Suprapubic skin (tissue), 4 donors: Measurements from ENCODE around the gene RAB8A. TPM values are rescaled to one million over a fixed set of nuclear protein-coding genes. Genes with fewer than 3 reads are reported as not detected.

Experiments used
- DNase-seq, 2 donors: peaks; one replicate each; pipeline ENCODE4 v3.0.0-alpha.2; 2019; ENCODE audit warnings: low spot score in 2 of 2
- H3K27ac ChIP-seq: fragments of 200-600 bp; sonication (generic); one replicate; pipeline ENCODE4 v1.5.1; 2019
- H3K27me3 ChIP-seq: fragments of 200-600 bp; sonication (generic); one replicate; pipeline ENCODE4 v1.5.1; 2019
- H3K36me3 ChIP-seq: fragments of 200-600 bp; sonication (generic); one replicate; pipeline ENCODE4 v1.5.1; 2019
- H3K4me1 ChIP-seq: fragments of 200-600 bp; sonication (generic); one replicate; pipeline ENCODE4 v1.5.1; 2019
- H3K4me3 ChIP-seq: fragments of 200-600 bp; sonication (generic); one replicate; pipeline ENCODE4 v1.5.1; 2019; ENCODE audit warnings: mild to moderate bottlenecking
- H3K9me3 ChIP-seq: fragments of 200-600 bp; sonication (generic); one replicate; pipeline ENCODE4 v1.5.1; 2019
- EP300 ChIP-seq: sonication (generic); formaldehyde crosslinking; IDR thresholded peaks from one replicate; pipeline ENCODE4 v1.6.1; 2017; ENCODE audit warnings: antibody characterized with exemption
- POLR2A ChIP-seq, 2 donors: fragments of 450-650 bp; IDR thresholded peaks; one replicate each; pipeline ENCODE4 v1.6.1; 2017; ENCODE audit warnings: antibody characterized with exemption in 2 of 2, mild to moderate bottlenecking in 2 of 2, moderate library complexity in 2 of 2
- POLR2AphosphoS5 ChIP-seq, 3 donors: sonication (generic); formaldehyde crosslinking; IDR thresholded peaks; one replicate each; pipeline ENCODE4 v1.6.1; 2017; ENCODE audit warnings: antibody characterized with exemption in 3 of 3
- WGBS: methylation state at CpG from one replicate; pipeline ENCODE4 v1.1.5; 2018; 5-methylcytosine and 5-hydroxymethylcytosine counted together
- total RNA-seq, 4 donors: library from RNA; depleted of rRNA; stranded (reverse); fragments of >200 nt; gene quantifications; one replicate each; pipeline ENCODE4 v1.1.0, GENCODE V29; 2016
- TF ChIP-seq, protein P1 (sequence below), 2 donors: fragments of 200-600 bp in 1 of 2; fragments of 450-650 bp in 1 of 2; sonication (generic) in 1 of 2; IDR thresholded peaks; one replicate each; pipeline ENCODE4 v1.5.1; 2016 to 2019; ENCODE audit warnings: antibody characterized with exemption in 2 of 2, mild to moderate bottlenecking in 1 of 2, moderate library complexity in 1 of 2

RAB8A gene
- total RNA-seq, 4 donors from 2014 or later, result 48.9 to 61.9 (median 58.5) TPM

GRCh38 chr19:16141043-16141442 is 29.4 kb downstream of the RAB8A start:
- H3K4me3 ChIP-seq, result no peak overlapping the region
- no peak for TF ChIP-seq POLR2A (IDR thresholded peaks at IDR 0.05)
- TF ChIP-seq EP300, result no peak
- TF ChIP-seq POLR2AphosphoS5 (IDR thresholded peaks at IDR 0.05), result no peak
- TF ChIP-seq, protein P1, sequence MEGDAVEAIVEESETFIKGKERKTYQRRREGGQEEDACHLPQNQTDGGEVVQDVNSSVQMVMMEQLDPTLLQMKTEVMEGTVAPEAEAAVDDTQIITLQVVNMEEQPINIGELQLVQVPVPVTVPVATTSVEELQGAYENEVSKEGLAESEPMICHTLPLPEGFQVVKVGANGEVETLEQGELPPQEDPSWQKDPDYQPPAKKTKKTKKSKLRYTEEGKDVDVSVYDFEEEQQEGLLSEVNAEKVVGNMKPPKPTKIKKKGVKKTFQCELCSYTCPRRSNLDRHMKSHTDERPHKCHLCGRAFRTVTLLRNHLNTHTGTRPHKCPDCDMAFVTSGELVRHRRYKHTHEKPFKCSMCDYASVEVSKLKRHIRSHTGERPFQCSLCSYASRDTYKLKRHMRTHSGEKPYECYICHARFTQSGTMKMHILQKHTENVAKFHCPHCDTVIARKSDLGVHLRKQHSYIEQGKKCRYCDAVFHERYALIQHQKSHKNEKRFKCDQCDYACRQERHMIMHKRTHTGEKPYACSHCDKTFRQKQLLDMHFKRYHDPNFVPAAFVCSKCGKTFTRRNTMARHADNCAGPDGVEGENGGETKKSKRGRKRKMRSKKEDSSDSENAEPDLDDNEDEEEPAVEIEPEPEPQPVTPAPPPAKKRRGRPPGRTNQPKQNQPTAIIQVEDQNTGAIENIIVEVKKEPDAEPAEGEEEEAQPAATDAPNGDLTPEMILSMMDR (IDR thresholded peaks at IDR 0.05), result no peak
- no peak for DNase-seq
- H3K36me3 ChIP-seq, result no peaks in the 10 kb centered on the region
- no peaks in the 10 kb centered on the region for H3K4me1 ChIP-seq
- 69% methylated on average over 4 of the region's 4 CpGs for WGBS
- H3K27ac ChIP-seq, result no peak overlapping the region
- peaks cover 11% of the 10 kb centered on the region for H3K27me3 ChIP-seq
- no peaks in the 10 kb centered on the region for H3K9me3 ChIP-seq

DNA sequence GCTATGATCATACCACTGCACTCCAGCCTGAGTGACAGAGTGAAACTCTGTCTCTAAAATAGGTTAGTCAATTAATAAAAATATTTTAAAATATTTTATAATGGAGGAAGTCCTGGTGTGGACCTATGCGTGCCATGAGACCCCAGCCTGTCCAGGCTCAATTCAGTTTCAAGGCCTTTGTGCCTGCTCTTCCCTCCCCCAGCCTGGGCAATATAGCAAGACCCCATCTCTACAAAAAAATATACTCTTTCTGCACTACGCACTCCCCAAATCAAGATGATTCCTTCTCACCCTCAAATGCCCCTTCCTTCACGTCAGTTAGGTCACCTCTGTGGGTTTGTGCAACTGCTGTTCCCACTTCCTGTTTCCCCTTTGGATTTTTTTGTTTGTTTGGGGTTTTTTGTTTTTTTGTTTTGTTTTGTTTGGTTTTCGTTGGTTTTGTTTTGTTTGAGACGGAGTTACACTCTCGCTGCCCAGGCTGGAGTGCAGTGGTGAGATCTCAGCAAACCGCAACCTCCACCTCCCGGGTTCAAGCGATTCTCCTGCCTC is 30.4 kb downstream of the RAB8A start:
- no peak for TF ChIP-seq EP300
- 87% methylated on average over 9 of the region's 9 CpGs for WGBS
- Histone ChIP-seq H3K36me3 (no peaks in the 10 kb centered on the region), H3K4me1 (no peaks in the 10 kb centered on the region), H3K27me3 (peaks cover 11% of the 10 kb centered on the region), H3K9me3 (no peaks in the 10 kb centered on the region), H3K27ac (no peak overlapping the region), H3K4me3 (no peak overlapping the region)
- no peak for DNase-seq

- WGBS, result 44% methylated on average over 9 of the region's 13 CpGs
- no peak for DNase-seq
- H3K27me3 ChIP-seq, result peaks cover 11% of the 10 kb centered on the region
- no peak within 1 kb of the TSS for H3K27ac ChIP-seq
- TF ChIP-seq POLR2AphosphoS5 (IDR thresholded peaks at IDR 0.05) (no peak), POLR2A (IDR thresholded peaks at IDR 0.05) (no peak), EP300 (no peak)
- TF ChIP-seq, protein P1 (IDR thresholded peaks at IDR 0.05), result no peak
- no peak within 1 kb of the TSS for H3K4me3 ChIP-seq
- H3K9me3 ChIP-seq, result no peaks in the 10 kb centered on the region
- no peaks in the 10 kb centered on the region for H3K4me1 ChIP-seq
- H3K36me3 ChIP-seq, result no peaks in the 10 kb centered on the region
Measured at GRCh38 chr19:16143399-16144215, 31.9 kb downstream of the RAB8A start, which contains the start of gene HSH2D. HSH2D (plus strand) TSS chr19:16143685; CDS start chr19:16148751, 5,066 bp downstream.

DNA sequence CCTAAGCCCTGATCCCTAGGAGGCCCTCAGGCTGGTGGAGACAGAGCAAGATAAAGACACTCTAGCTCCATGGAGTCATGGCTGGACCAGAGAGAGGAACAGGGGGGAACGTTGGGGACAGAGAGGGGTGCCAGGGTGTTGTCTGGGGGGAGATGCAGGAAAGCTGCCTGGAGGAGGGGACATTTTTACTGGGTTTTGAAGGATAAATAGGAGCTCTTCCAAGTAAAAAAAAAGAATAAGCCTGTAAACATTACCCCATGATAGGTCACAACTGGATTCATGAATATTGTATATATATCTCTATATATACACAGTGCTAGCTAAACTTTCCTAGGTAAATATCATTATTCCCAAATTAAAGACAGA is 32.5 kb downstream of the RAB8A start:
- H3K27ac ChIP-seq, result no peak overlapping the region
- no peaks in the 10 kb centered on the region for H3K4me1 ChIP-seq
- WGBS, result 64% methylated on average over 1 of the region's 1 CpG
- H3K9me3 ChIP-seq, result no peaks in the 10 kb centered on the region
- H3K4me3 ChIP-seq, result no peak overlapping the region
- no peaks in the 10 kb centered on the region for H3K36me3 ChIP-seq
- no peak for DNase-seq
- no peak for TF ChIP-seq EP300
- no peak for TF ChIP-seq POLR2A (IDR thresholded peaks at IDR 0.05)
- TF ChIP-seq POLR2AphosphoS5 (IDR thresholded peaks at IDR 0.05), result no peak
- TF ChIP-seq, protein P1 (IDR thresholded peaks at IDR 0.05), result no peak
- peaks cover 11% of the 10 kb centered on the region for H3K27me3 ChIP-seq

- TF ChIP-seq POLR2AphosphoS5 (IDR thresholded peaks at IDR 0.05) (no peak), POLR2A (IDR thresholded peaks at IDR 0.05) (no peak), EP300 (no peak)
- TF ChIP-seq, protein P1 (IDR thresholded peaks at IDR 0.05), result no peak
- Histone ChIP-seq H3K4me3 (no peak overlapping the region), H3K36me3 (no peaks in the 10 kb centered on the region), H3K27me3 (peaks cover 11% of the 10 kb centered on the region), H3K9me3 (no peaks in the 10 kb centered on the region), H3K27ac (no peak overlapping the region), H3K4me1 (no peaks in the 10 kb centered on the region)
- no peak for DNase-seq
- 68% methylated on average over 5 of the region's 5 CpGs for WGBS
Measured at GRCh38 chr19:16146112-16146511, 34.4 kb downstream of the RAB8A start.
